Measurements from ENCODE around the gene ANKRD34B.

ANKRD34B gene

GRCh38 chr5:80569086-80569960 lies 757 bp downstream of the ANKRD34B start:
- DNase-seq, result no peak

DNA sequence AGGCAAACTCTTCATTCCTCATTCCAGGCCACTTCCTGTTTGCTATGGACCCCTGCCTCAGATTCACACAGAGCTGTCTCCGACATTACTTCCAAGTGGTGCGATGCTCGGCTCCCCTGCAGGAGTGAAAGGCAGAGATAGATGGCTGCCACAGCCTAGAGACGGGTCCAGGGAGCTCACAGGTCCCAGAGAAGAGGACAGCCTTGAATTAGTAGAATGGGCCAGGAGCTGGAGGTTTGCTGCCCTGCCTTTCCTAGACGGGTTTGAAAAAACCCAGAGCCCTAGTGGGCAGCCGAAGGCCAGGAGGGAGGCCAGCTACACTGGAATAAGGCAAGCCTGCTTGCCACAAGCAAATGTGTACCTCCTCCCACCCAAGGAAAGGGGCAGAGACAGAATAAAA lies 1.8 kb downstream of the ANKRD34B start:
- no peak for DNase-seq

GRCh38 chr5:80566711-80567259 lies 3.3 kb downstream of the ANKRD34B start:
- DNase-seq, result no peak

GRCh38 chr5:80565330-80565729 lies 4.8 kb downstream of the ANKRD34B start:
- no peak for DNase-seq

- no peak for DNase-seq
Measured at GRCh38 chr5:80559244-80559643, 10.8 kb downstream of the ANKRD34B start.

DNA sequence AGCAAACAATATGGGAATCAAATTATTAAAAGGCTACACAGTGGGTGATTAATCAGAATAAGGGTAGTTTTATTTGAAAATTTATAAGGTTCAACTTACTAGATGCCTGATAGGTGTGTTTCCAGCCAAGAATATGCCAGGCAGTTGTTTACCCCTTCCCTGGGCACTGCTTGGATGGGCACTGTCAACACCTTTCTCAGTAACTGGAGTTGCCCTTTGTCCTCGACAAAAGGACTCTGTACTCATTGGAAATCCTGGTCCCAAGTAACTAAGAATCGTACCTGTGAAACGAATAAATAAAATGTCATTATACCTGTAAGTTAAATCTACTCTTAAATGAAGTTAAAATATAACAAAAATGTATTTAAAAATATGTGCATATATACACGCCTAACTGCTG lies 15.0 kb downstream of the ANKRD34B start:
- DNase-seq, result no peak

- no peak for DNase-seq
Measured at GRCh38 chr5:80554646-80555045, 15.4 kb downstream of the ANKRD34B start.

DNA sequence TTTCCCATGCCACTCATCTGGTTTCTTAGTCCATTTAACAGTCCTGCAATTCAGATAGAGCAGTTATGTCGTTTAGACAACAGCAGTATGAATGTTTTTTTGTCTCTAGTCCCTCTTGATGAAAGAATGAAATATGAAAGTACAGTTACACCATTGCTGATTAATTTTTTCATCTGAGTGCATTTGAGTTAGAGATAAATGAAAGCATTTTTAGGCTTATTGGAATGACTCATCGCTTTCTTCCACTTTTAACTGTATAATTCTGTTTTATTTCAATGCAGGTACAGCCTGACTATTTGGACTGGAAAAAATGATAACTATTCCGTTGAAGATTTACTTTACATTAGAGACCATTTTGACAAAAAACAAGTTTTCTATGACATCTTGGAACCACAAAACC lies 28.7 kb downstream of the ANKRD34B start:
- no peak for DNase-seq

GRCh38 chr5:80540691-80541090 lies 29.4 kb downstream of the ANKRD34B start:
- no peak for DNase-seq

DNA sequence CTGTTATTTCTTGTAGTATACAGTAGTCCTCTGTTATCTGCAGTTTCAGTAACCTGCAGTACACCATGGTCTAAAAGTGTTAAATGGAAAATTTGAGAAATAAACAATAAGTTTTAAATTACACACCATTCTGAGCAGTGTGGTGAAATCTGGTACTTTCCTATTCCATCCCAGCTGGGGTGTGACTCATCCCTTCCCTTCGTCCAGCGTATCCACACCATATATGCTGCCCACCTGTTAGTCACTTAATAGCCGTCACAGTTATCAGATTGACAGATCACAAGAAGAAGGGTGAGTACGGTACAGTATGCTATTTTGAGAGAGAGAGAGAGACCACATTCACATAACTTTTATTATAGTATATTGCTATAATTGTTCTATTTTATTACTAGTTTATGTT lies 53.3 kb downstream of the ANKRD34B start:
- no peak for DNase-seq

DNA sequence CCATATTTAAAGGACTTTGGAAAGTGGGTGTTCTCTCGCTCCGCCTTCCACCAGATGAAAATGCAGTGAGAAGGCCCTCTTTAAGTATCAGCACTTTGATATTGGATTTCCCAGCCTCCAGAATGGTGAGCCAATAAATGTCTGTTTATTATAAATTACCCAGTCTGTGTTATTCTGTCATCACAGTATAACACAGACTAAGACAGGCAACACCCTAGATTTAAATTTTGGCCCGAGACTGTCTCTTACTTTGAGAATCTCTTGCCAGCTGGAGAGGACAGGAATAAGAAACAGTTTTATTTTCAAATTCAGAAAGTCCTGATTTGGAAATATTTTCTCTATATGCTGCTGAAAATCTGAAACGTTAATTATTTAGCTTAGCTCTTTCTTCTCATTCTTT lies 60.7 kb downstream of the ANKRD34B start:
- no peak for DNase-seq

GRCh38 chr5:80508844-80509243 lies 61.2 kb downstream of the ANKRD34B start:
- DNase-seq, result no peak

DNA sequence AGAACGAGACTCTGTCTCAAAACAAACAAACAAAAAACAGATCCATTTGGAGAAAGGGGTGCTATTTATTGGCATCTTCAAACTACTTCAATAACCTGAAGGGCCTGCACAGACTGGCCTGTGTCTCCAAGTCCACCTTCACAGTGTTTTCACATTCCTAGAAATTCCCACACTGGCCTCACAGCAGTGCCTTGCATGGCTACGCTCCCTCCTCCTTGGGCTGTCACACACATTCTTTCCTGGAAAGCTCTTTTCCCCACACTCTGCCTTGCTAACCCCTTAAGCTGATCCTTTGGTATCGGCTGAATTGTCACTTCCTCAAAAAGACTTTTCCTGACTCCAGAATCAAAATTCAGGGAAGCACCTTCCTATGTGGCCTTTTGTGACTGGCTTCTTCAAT lies 62.4 kb downstream of the ANKRD34B start:
- no peak for DNase-seq
